ENCODE measurements around the gene QDPR. TPM values are rescaled to one million over a fixed set of nuclear protein-coding genes. Genes with fewer than 3 reads are reported as not detected.

Gene QDPR
- total RNA-seq, 1 donor from 2014 or later = 53.6 TPM

DNA sequence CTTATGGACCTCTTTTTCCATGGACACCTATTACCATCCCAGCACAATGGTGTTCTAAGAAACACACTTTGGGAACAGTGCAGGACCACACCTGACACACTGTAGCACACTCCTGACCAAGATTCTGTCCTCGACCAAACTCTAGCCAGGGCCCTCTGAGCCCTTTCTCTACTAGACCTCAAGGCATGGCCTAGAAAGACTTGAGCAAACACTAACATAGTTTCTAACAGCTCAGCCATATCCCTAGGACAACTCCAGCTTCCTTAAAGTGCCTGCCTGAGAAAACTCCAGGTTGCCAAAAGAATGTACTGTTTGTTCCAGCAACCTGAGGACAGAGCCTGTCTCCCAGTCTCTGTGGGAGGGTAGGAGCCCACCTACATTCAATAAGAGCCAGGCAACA lies 48.3 kb downstream of the QDPR start:
- no peak overlapping the region for H2AFZ ChIP-seq (ENCODE audit: low read depth, low read length)
- no peaks in the 10 kb centered on the region for H3K27me3 ChIP-seq (ENCODE audit: insufficient read depth, low read length)
- Mint-ChIP-seq H3K27ac (ENCODE audit: unreplicated experiment) (no peak overlapping the region), H3K36me3 (ENCODE audit: low read depth, unreplicated experiment) (peaks cover 3% of the 10 kb centered on the region), H3K4me3 (ENCODE audit: unreplicated experiment) (no peak overlapping the region), H3K9me3 (ENCODE audit: unreplicated experiment) (no peaks in the 10 kb centered on the region), H3K27me3 (ENCODE audit: low read depth, unreplicated experiment) (no peaks in the 10 kb centered on the region), H3K4me1 (ENCODE audit: low read depth, unreplicated experiment) (no peaks in the 10 kb centered on the region)
- TF ChIP-seq CTCF (IDR thresholded peaks at IDR 0.05; ENCODE audit: insufficient read depth, low read depth, low read length) = no peak
- no peak for TF ChIP-seq EZH2 (IDR thresholded peaks at IDR 0.05; ENCODE audit: insufficient read depth, low read length)
- H3K36me3 ChIP-seq (ENCODE audit: insufficient read depth, low read length) = no peaks in the 10 kb centered on the region
- no peak overlapping the region for H3K27ac ChIP-seq (ENCODE audit: low read depth, low read length)
- no peaks in the 10 kb centered on the region for H3K79me2 ChIP-seq (ENCODE audit: insufficient read depth, low read length)
- no peak overlapping the region for H3K4me2 ChIP-seq (ENCODE audit: low read length)
- FAIRE-seq (no peak), DNase-seq (ENCODE audit: low read depth) (no peak)
- no peak overlapping the region for H3K4me3 ChIP-seq (ENCODE audit: insufficient read depth, low read depth, low read length)
- H3K9me3 ChIP-seq (ENCODE audit: insufficient read depth, low read depth, low read length) = no peaks in the 10 kb centered on the region
- H3K4me1 ChIP-seq (ENCODE audit: insufficient read depth, low read length) = no peaks in the 10 kb centered on the region
- no peak overlapping the region for H3K9ac ChIP-seq (ENCODE audit: low read length)
- no peaks in the 10 kb centered on the region for H4K20me1 ChIP-seq (ENCODE audit: insufficient read depth, low read length)

- no peak overlapping the region for H3K4me3 Mint-ChIP-seq (ENCODE audit: unreplicated experiment)
- DNase-seq (ENCODE audit: low read depth) (no peak), FAIRE-seq (no peak)
- Histone ChIP-seq H3K79me2 (ENCODE audit: insufficient read depth, low read length) (no peaks in the 10 kb centered on the region), H3K9ac (ENCODE audit: low read length) (no peak overlapping the region), H3K27me3 (ENCODE audit: insufficient read depth, low read length) (no peaks in the 10 kb centered on the region), H3K36me3 (ENCODE audit: insufficient read depth, low read length) (no peaks in the 10 kb centered on the region), H3K9me3 (ENCODE audit: insufficient read depth, low read depth, low read length) (no peaks in the 10 kb centered on the region), H3K27ac (ENCODE audit: low read depth, low read length) (no peak overlapping the region), H3K4me3 (ENCODE audit: insufficient read depth, low read depth, low read length) (no peak overlapping the region), H4K20me1 (ENCODE audit: insufficient read depth, low read length) (no peaks in the 10 kb centered on the region), H3K4me1 (ENCODE audit: insufficient read depth, low read length) (peaks cover 9% of the 10 kb centered on the region), H2AFZ (ENCODE audit: low read depth, low read length) (no peak overlapping the region), H3K4me2 (ENCODE audit: low read length) (no peak overlapping the region)
- H3K27me3 Mint-ChIP-seq (ENCODE audit: low read depth, unreplicated experiment) = no peaks in the 10 kb centered on the region
- TF ChIP-seq EZH2 (IDR thresholded peaks at IDR 0.05; ENCODE audit: insufficient read depth, low read length) (no peak), CTCF (IDR thresholded peaks at IDR 0.05; ENCODE audit: insufficient read depth, low read depth, low read length) (no peak)
- H3K27ac Mint-ChIP-seq (ENCODE audit: unreplicated experiment) = no peak overlapping the region
- H3K9me3 Mint-ChIP-seq (ENCODE audit: unreplicated experiment) = peaks cover 19% of the 10 kb centered on the region
- H3K36me3 Mint-ChIP-seq (ENCODE audit: low read depth, unreplicated experiment) = peaks cover 4% of the 10 kb centered on the region
- H3K4me1 Mint-ChIP-seq (ENCODE audit: low read depth, unreplicated experiment) = peaks cover 5% of the 10 kb centered on the region
Observed at GRCh38 chr4:17450269-17450804, 61.6 kb downstream of the QDPR start.

DNA sequence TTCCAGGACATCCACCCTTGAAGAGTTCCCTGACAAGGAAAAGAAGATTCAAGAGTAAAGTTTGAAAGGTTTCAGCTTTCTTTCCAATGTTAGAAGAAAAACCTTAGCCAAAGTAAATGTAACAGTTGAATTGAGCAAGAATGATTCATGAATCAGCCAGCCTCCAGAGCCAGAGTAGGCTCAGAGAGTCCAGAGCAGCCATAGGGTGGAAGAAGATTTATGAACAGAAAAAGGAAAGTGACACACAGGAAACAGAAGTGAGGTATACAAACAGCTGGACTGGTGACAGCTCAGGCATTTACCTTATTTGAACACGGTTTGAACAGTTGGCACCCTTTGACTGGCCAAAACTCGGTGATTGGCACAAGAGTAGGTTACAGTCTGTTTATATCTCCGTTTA lies 63.2 kb downstream of the QDPR start:
- Histone ChIP-seq H3K9me3 (ENCODE audit: insufficient read depth, low read depth, low read length) (no peaks in the 10 kb centered on the region), H3K36me3 (ENCODE audit: insufficient read depth, low read length) (no peaks in the 10 kb centered on the region), H4K20me1 (ENCODE audit: insufficient read depth, low read length) (no peaks in the 10 kb centered on the region), H3K4me2 (ENCODE audit: low read length) (peak overlapping the region; percentile 6), H2AFZ (ENCODE audit: low read depth, low read length) (peak overlapping the region; percentile 57), H3K4me1 (ENCODE audit: insufficient read depth, low read length) (peaks cover 9% of the 10 kb centered on the region), H3K79me2 (ENCODE audit: insufficient read depth, low read length) (no peaks in the 10 kb centered on the region), H3K9ac (ENCODE audit: low read length) (no peak overlapping the region), H3K4me3 (ENCODE audit: insufficient read depth, low read depth, low read length) (no peak overlapping the region), H3K27me3 (ENCODE audit: insufficient read depth, low read length) (no peaks in the 10 kb centered on the region), H3K27ac (ENCODE audit: low read depth, low read length) (no peak overlapping the region)
- H3K4me1 Mint-ChIP-seq (ENCODE audit: low read depth, unreplicated experiment) = peaks cover 5% of the 10 kb centered on the region
- FAIRE-seq = peak; percentile 74
- H3K4me3 Mint-ChIP-seq (ENCODE audit: unreplicated experiment) = no peak overlapping the region
- H3K27ac Mint-ChIP-seq (ENCODE audit: unreplicated experiment) = peak overlapping the region; percentile 77
- TF ChIP-seq EZH2 (IDR thresholded peaks at IDR 0.05; ENCODE audit: insufficient read depth, low read length) (no peak), CTCF (IDR thresholded peaks at IDR 0.05; ENCODE audit: insufficient read depth, low read depth, low read length) (no peak)
- DNase-seq (ENCODE audit: low read depth) = peak; percentile 72
- H3K27me3 Mint-ChIP-seq (ENCODE audit: low read depth, unreplicated experiment) = no peaks in the 10 kb centered on the region
- peaks cover 3% of the 10 kb centered on the region for H3K36me3 Mint-ChIP-seq (ENCODE audit: low read depth, unreplicated experiment)
- peaks cover 18% of the 10 kb centered on the region for H3K9me3 Mint-ChIP-seq (ENCODE audit: unreplicated experiment)

All from astrocyte (in vitro differentiated cells and primary cell).